B cell (primary cell): Measurements from ENCODE around the gene CLEC2L. TPM values are rescaled to one million over a fixed set of nuclear protein-coding genes. Genes with fewer than 3 reads are reported as not detected.

ENCODE experiments used
- ATAC-seq: fragments of 200-7000 bp; cut with Tn5 transposase; one replicate; pipeline ENCODE4 v1.10.0; 2021; ENCODE audit warnings: low read depth, mild to moderate bottlenecking, moderate number of reproducible peaks, moderate library complexity
- CTCF ChIA-PET: fragments of 350-600 bp; sonication (Branson Sonifier 250); formaldehyde crosslinking; loops from one replicate; lab custom pipeline; 2021; ENCODE audit warnings: antibody characterized with exemption, inconsistent platforms; lab: Charles Lee
- POLR2A ChIA-PET: fragments of 350-600 bp; sonication (Branson Sonifier 250); formaldehyde crosslinking; loops from one replicate; lab custom pipeline; 2021; ENCODE audit warnings: antibody characterized with exemption; lab: Charles Lee
- DNase-seq: peaks from one replicate; pipeline ENCODE4 v3.0.0; 2013
- H2AFZ ChIP-seq: 2 replicates; pipeline ENCODE4 v1.6.1; 2012; ENCODE audit warnings: mild to moderate bottlenecking, low read depth, low read length; ENCODE audit not compliant: insufficient read depth, poor library complexity, severe bottlenecking
- H3K27ac ChIP-seq, 2 donors: 1 replicate in 1 of 2; 2 replicates in 1 of 2; pipeline ENCODE4 v1.5.1; 2012 to 2013; ENCODE audit warnings: low read length in 2 of 2, mild to moderate bottlenecking in 2 of 2, moderate library complexity in 1 of 2
- H3K27me3 ChIP-seq, 4 experiments: fragments of 200-600 bp in 1 of 4; sonication (generic) in 1 of 4; replicated peaks in 1 of 4; 1 replicate in 2 of 4; 2 replicates in 2 of 4; pipeline versions ENCODE4 v1.6.1 to v1.7.0; 2013 to 2016; ENCODE audit warnings: low read length in 3 of 4, mild to moderate bottlenecking in 2 of 4, mixed read lengths in 1 of 4, moderate library complexity in 1 of 4; ENCODE audit not compliant: insufficient read depth in 4 of 4, control insufficient read depth in 3 of 4; ENCODE audit errors: control extremely low read depth in 1 of 4
- H3K36me3 ChIP-seq, 2 experiments: replicated peaks in 1 of 2; 1 replicate in 1 of 2; 2 replicates in 1 of 2; pipeline versions ENCODE4 v1.6.1 to v1.7.1; 2013; ENCODE audit warnings: low read length in 1 of 2; ENCODE audit not compliant: insufficient read depth in 2 of 2, control insufficient read depth in 1 of 2; ENCODE audit errors: control extremely low read depth in 1 of 2, extremely low read depth in 1 of 2
- H3K4me1 ChIP-seq, 2 donors: fragments of 200-600 bp in 1 of 2; sonication (generic) in 1 of 2; 1 replicate in 1 of 2; 2 replicates in 1 of 2; pipeline versions ENCODE4 v1.5.1 to v1.6.1; 2013 to 2017; ENCODE audit warnings: low read length in 2 of 2; ENCODE audit not compliant: control insufficient read depth in 2 of 2, insufficient read depth in 2 of 2
- H3K4me2 ChIP-seq: replicated peaks from 2 replicates; pipeline ENCODE3; 2012; ENCODE audit warnings: mild to moderate bottlenecking, low read depth, low read length; ENCODE audit not compliant: poor library complexity, severe bottlenecking
- H3K4me3 ChIP-seq, 5 experiments: fragments of 200-600 bp in 1 of 5; sonication (generic) in 1 of 5; 1 replicate in 3 of 5; 2 replicates in 2 of 5; pipeline versions ENCODE4 v1.5.1 to v1.7.0; 2011 to 2016; ENCODE audit warnings: low read length in 4 of 5, mild to moderate bottlenecking in 4 of 5, low read depth in 2 of 5, control low read depth in 1 of 5, moderate library complexity in 1 of 5; ENCODE audit not compliant: insufficient read depth in 1 of 5; ENCODE audit errors: control extremely low read depth in 1 of 5, extremely low read depth in 1 of 5
- H3K79me2 ChIP-seq: fragments of 200-600 bp; sonication (generic); one replicate; pipeline ENCODE4 v1.6.0; 2016; ENCODE audit warnings: low read length; ENCODE audit not compliant: control insufficient read depth, insufficient read depth
- H3K9ac ChIP-seq: fragments of 200-600 bp; sonication (generic); 2 replicates; pipeline ENCODE4 v1.6.1; 2017; ENCODE audit warnings: mild to moderate bottlenecking, low read length, moderate library complexity
- H3K9me3 ChIP-seq, 3 donors: one replicate each; pipeline versions ENCODE4 v1.6.1 to v1.7.1; 2013; ENCODE audit warnings: low read length in 2 of 3; ENCODE audit not compliant: control insufficient read depth in 2 of 3, insufficient read depth in 1 of 3; ENCODE audit errors: control extremely low read depth in 1 of 3
- H4K20me1 ChIP-seq: 2 replicates; pipeline ENCODE4 v1.6.0; 2012; ENCODE audit warnings: mild to moderate bottlenecking, low read length; ENCODE audit not compliant: insufficient read depth, control insufficient read depth, poor library complexity, severe bottlenecking
- H3K27ac Mint-ChIP-seq: one replicate; pipeline ENCODE4 v1.8.0; 2021; ENCODE audit warnings: mixed read lengths
- H3K27me3 Mint-ChIP-seq: one replicate; pipeline ENCODE4 v1.8.0; 2021; ENCODE audit warnings: mixed read lengths
- H3K4me1 Mint-ChIP-seq: one replicate; pipeline ENCODE4 v1.8.0; 2021; ENCODE audit warnings: mixed read lengths
- H3K4me3 Mint-ChIP-seq: one replicate; pipeline ENCODE4 v1.8.0; 2021; ENCODE audit warnings: mixed read lengths
- H3K9me3 Mint-ChIP-seq: one replicate; pipeline ENCODE4 v1.8.0; 2022; ENCODE audit warnings: mixed read lengths; ENCODE audit not compliant: insufficient read depth
- EZH2 ChIP-seq: IDR thresholded peaks from 2 replicates; pipeline ENCODE4 v1.6.1; 2012; ENCODE audit warnings: borderline replicate concordance, low read depth, mild to moderate bottlenecking, moderate library complexity, low read length; ENCODE audit not compliant: insufficient read depth, poor library complexity, severe bottlenecking
- WGBS: methylation state at CpG from one replicate; pipeline ENCODE4 v1.1.5; 2013; ENCODE audit warnings: missing lambda C conversion rate; ENCODE audit not compliant: insufficient coverage; 5-methylcytosine and 5-hydroxymethylcytosine counted together
- intact Hi-C: fragments of 100-400 bp; cut with micrococcal nuclease; formaldehyde crosslinking; loops from one replicate; pipeline ENCODE4 v1.10.0; 2022
- polyA plus RNA-seq: library from polyadenylated mRNA; depleted of rRNA; stranded (reverse); fragments of >200 nt; gene quantifications from 2 replicates; pipeline ENCODE4 v1.2.3, GENCODE V29; 2012
- total RNA-seq, 2 donors: library from RNA; stranded (reverse); fragments of 120-200 nt in 1 of 2; gene quantifications; 1 replicate in 1 of 2; 2 replicates in 1 of 2; pipeline versions ENCODE4 v1.2.3 to v1.2.4, GENCODE V29; 2013 to 2022
- TF ChIP-seq, protein P1 (sequence below): fragments of 200-600 bp; IDR thresholded peaks from one replicate; pipeline ENCODE4 v1.8.0; 2022; ENCODE audit warnings: antibody characterized with exemption, mild to moderate bottlenecking

The CLEC2L gene
- total and polyA plus RNA-seq, 2 donors (not counting 1 experiment from before 2014, with no cell fraction given) = not detected

DNA sequence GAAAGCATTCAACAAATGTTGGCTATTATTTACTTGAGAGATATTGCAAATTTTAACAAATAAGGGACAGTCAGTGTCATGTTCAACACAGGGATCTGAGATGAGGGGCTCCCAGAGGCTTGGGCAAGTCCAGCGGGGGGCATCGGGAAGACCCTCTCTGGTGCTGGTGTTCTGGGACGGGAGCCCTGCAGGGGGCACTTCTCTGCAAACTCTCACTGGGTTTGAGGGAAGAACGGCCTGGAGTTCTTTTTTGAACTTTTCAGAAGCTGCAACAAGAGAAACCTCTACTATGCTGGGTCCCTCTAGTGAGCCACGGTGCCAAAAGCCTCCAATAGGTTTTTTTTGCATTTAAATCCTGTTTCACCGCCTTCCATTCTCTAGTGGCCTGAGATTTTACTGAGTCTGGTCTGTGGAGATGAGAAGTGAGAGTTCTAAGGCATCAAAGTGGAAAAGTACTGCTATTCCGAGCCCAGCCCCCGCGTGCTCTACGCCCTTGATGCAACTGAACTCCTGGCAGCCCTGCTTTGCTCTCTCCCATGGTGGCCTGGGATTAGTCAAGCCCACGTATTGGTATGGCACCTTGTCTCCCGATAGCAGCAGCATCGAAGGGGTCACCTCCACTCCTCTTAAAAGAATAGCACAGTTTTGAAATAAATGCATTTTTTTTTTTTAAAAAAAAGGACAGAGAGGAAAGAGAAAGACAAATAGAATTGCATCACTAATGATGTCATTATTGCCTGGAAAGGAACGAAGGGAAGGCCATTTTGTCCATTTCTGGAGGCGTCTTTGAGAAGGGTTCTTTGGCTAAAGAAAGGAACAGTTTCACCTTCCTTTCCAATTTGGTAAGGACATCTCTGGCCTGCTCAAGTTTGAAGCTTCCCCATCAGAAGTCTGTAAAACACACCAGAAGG, 43.5 kb downstream of the CLEC2L start:
- POLR2A ChIA-PET = no interaction called here
- intact Hi-C loops = no loop called here
- no peaks in the 10 kb centered on the region for H3K9me3 ChIP-seq
- no peaks in the 10 kb centered on the region for H3K4me1 Mint-ChIP-seq
- H4K20me1 ChIP-seq = no peaks in the 10 kb centered on the region
- H3K27ac Mint-ChIP-seq = no peak overlapping the region
- H3K27ac ChIP-seq = no peak overlapping the region
- H3K9ac ChIP-seq = no peak overlapping the region
- H3K27me3 Mint-ChIP-seq = no peaks in the 10 kb centered on the region
- H3K4me1 ChIP-seq = no peaks in the 10 kb centered on the region
- DNase-seq (no peak), ATAC-seq (no peak)
- 100% methylated on average over 8 of the region's 15 CpGs for WGBS
- CTCF ChIA-PET = no interaction called here
- H3K4me3 ChIP-seq = no peak overlapping the region
- H3K79me2 ChIP-seq = no peaks in the 10 kb centered on the region
- H3K36me3 ChIP-seq = no peaks in the 10 kb centered on the region
- H3K4me3 Mint-ChIP-seq = no peak overlapping the region
- no peak overlapping the region for H3K4me2 ChIP-seq
- no peaks in the 10 kb centered on the region for H3K9me3 Mint-ChIP-seq
- no peak for TF ChIP-seq EZH2
- TF ChIP-seq, protein P1, sequence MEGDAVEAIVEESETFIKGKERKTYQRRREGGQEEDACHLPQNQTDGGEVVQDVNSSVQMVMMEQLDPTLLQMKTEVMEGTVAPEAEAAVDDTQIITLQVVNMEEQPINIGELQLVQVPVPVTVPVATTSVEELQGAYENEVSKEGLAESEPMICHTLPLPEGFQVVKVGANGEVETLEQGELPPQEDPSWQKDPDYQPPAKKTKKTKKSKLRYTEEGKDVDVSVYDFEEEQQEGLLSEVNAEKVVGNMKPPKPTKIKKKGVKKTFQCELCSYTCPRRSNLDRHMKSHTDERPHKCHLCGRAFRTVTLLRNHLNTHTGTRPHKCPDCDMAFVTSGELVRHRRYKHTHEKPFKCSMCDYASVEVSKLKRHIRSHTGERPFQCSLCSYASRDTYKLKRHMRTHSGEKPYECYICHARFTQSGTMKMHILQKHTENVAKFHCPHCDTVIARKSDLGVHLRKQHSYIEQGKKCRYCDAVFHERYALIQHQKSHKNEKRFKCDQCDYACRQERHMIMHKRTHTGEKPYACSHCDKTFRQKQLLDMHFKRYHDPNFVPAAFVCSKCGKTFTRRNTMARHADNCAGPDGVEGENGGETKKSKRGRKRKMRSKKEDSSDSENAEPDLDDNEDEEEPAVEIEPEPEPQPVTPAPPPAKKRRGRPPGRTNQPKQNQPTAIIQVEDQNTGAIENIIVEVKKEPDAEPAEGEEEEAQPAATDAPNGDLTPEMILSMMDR = no peak
- no peak overlapping the region for H2AFZ ChIP-seq
- H3K27me3 ChIP-seq = no peaks in the 10 kb centered on the region

DNA sequence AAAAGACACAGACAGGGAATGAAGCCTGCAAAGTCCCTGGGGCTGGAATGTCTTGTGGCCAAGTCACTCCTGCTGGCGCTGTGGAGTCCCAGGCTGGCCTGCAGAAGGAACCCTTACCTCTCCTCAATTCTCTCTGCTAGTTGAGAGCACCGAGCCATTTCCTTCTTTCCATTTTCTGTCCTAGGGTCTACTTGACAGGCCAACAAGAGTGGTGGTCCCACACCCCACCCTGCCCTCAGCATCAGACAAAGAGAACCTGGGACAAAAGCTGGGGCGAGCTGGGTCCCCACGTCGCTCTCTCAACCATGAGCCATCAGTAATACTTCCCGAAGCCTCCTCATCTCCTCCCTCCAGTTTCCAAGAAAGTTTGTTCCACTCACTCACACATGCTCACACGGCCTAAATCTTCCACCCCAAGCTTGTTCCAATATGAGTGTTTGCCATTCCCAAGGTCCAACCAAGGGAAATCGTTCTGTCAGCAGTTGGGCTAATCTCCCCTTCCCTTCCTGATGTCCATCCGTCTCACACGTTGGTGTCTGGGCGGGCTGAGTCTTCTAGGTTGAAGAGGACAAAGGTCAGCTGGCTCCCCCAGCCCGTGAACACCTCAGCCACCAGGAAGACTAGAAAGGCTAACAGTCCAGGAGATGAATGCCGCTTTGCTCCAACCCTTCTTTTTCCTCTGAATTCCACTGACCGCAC, 44.3 kb downstream of the CLEC2L start:
- H2AFZ ChIP-seq = no peak overlapping the region
- Mint-ChIP-seq H3K27ac (no peak overlapping the region), H3K4me3 (no peak overlapping the region), H3K27me3 (no peaks in the 10 kb centered on the region), H3K4me1 (no peaks in the 10 kb centered on the region), H3K9me3 (no peaks in the 10 kb centered on the region)
- WGBS = 98% methylated on average over 14 of the region's 14 CpGs
- H3K9ac ChIP-seq = no peak overlapping the region
- no peak for TF ChIP-seq EZH2
- TF ChIP-seq, protein P1 = no peak
- no peaks in the 10 kb centered on the region for H3K4me1 ChIP-seq
- intact Hi-C loops = no loop called here
- ATAC-seq (no peak), DNase-seq (no peak)
- no peak overlapping the region for H3K27ac ChIP-seq
- POLR2A ChIA-PET = no interaction called here
- H3K36me3 ChIP-seq = no peaks in the 10 kb centered on the region
- CTCF ChIA-PET = no interaction called here
- H3K79me2 ChIP-seq = no peaks in the 10 kb centered on the region
- no peak overlapping the region for H3K4me2 ChIP-seq
- no peaks in the 10 kb centered on the region for H3K9me3 ChIP-seq
- no peaks in the 10 kb centered on the region for H3K27me3 ChIP-seq
- no peaks in the 10 kb centered on the region for H4K20me1 ChIP-seq
- H3K4me3 ChIP-seq = no peak overlapping the region
